HG02798 (cell line): ENCODE measurements around the gene C19orf85.

Experiments
- ATAC-seq: cut with Tn5 transposase; IDR thresholded peaks from one replicate; pipeline ENCODE4 v1.9.1; 2021; ENCODE audit warnings: mild to moderate bottlenecking; ENCODE audit not compliant: unreplicated experiment, poor library complexity

The C19orf85 gene

GRCh38 chr19:55419624-55420236 lies 44.8 kb downstream of the C19orf85 start:
- ATAC-seq, result no peak

GRCh38 chr19:55419103-55419502 lies 45.4 kb downstream of the C19orf85 start:
- no peak for ATAC-seq

DNA sequence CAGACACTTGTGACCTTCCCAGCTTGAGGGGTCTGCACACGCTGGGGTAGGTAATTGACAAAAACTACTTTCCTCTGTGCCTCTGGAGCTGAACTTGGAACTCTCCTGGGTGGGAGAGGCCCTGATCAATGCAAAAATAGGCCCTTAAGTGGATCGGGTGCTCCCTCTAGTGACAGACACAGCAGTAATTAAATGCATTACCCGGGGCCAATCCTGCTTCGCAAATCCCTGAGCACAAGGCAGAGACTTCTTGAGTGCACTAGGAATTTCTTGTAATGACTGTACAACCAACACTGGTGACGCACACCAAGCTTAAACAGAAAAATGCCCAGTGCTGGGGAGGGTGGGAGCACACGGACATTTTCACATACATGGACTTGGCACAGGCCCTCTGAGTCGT lies 46.4 kb downstream of the C19orf85 start:
- no peak for ATAC-seq
